Hepatocyte (in vitro differentiated cells): Measurements from ENCODE around the gene ETV5. TPM values are rescaled to one million over a fixed set of nuclear protein-coding genes. Genes with fewer than 3 reads are reported as not detected.

Experiments used
- DNase-seq: peaks from one replicate; pipeline ENCODE4 v3.0.0-alpha.2; 2016; ENCODE audit warnings: low spot score
- H2AFZ ChIP-seq: fragments of 200-600 bp; sonication (generic); 2 replicates; pipeline ENCODE4 v1.6.0; 2016; ENCODE audit warnings: antibody characterized with exemption, mild to moderate bottlenecking
- H3K27ac ChIP-seq: fragments of 200-600 bp; sonication (generic); 2 replicates; pipeline ENCODE4 v1.5.1; 2016; ENCODE audit warnings: mild to moderate bottlenecking
- H3K27me3 ChIP-seq: fragments of 200-600 bp; sonication (generic); 2 replicates; pipeline ENCODE4 v1.6.1; 2016
- H3K36me3 ChIP-seq: fragments of 200-600 bp; sonication (generic); replicated peaks from 2 replicates; pipeline ENCODE4 v1.5.1; 2016; ENCODE audit warnings: low read depth; ENCODE audit not compliant: insufficient read depth
- H3K4me1 ChIP-seq: fragments of 200-600 bp; sonication (generic); 2 replicates; pipeline ENCODE4 v1.5.1; 2016; ENCODE audit warnings: mild to moderate bottlenecking, moderate library complexity; ENCODE audit not compliant: insufficient read depth
- H3K4me2 ChIP-seq: fragments of 200-600 bp; sonication (generic); 2 replicates; pipeline ENCODE4 v1.6.0; 2016
- H3K4me3 ChIP-seq: fragments of 200-600 bp; sonication (generic); 2 replicates; pipeline ENCODE4 v1.5.1; 2016; ENCODE audit warnings: mild to moderate bottlenecking
- H3K79me2 ChIP-seq: fragments of 200-600 bp; sonication (generic); 2 replicates; pipeline ENCODE4 v1.6.0; 2017; ENCODE audit warnings: mild to moderate bottlenecking
- H3K9me2 ChIP-seq: fragments of 200-600 bp; sonication (generic); replicated peaks from 2 replicates; pipeline ENCODE4 v1.6.0; 2017; ENCODE audit warnings: mild to moderate bottlenecking; ENCODE audit not compliant: insufficient read depth
- H3K9me3 ChIP-seq: fragments of 200-600 bp; sonication (generic); 2 replicates; pipeline ENCODE4 v1.5.1; 2016; ENCODE audit warnings: low read depth, mild to moderate bottlenecking
- H4K20me1 ChIP-seq: fragments of 200-600 bp; sonication (generic); 2 replicates; pipeline ENCODE4 v1.6.0; 2016; ENCODE audit warnings: mild to moderate bottlenecking; ENCODE audit not compliant: insufficient read depth, poor library complexity, severe bottlenecking
- EZH2 ChIP-seq: fragments of 200-600 bp; sonication (generic); IDR thresholded peaks from 2 replicates; pipeline ENCODE4 v1.6.1; 2016; ENCODE audit warnings: antibody characterized with exemption, mild to moderate bottlenecking, borderline replicate concordance
- EZH2phosphoT487 ChIP-seq: fragments of 200-600 bp; sonication (generic); IDR thresholded peaks from one replicate; pipeline ENCODE4 v1.6.1; 2018; ENCODE audit warnings: antibody characterized with exemption, mild to moderate bottlenecking, low read depth, moderate library complexity; ENCODE audit not compliant: unreplicated experiment, severe bottlenecking
- WGBS: methylation state at CpG from one replicate; pipeline ENCODE4 v1.1.6; 2016; ENCODE audit warnings: low lambda C conversion rate; ENCODE audit errors: missing lambda C conversion rate; 5-methylcytosine and 5-hydroxymethylcytosine counted together
- polyA plus RNA-seq: library from polyadenylated mRNA; unstranded; fragments of >200 nt; fragmentation: Nextera tagmentation; extraction: Ambion mirVana; gene quantifications from 2 replicates; pipeline ENCODE4 v1.2.1, GENCODE V29; 2016
- total RNA-seq: library from RNA; depleted of rRNA; stranded (reverse); fragments of >200 nt; gene quantifications from 2 replicates; pipeline ENCODE4 v1.2.3, GENCODE V29; 2014
- TF ChIP-seq, protein P1 (sequence below): fragments of 200-600 bp; sonication (generic); IDR thresholded peaks from 2 replicates; pipeline ENCODE4 v1.5.1; 2016; ENCODE audit warnings: antibody characterized with exemption, mild to moderate bottlenecking; ENCODE audit not compliant: poor library complexity

The ETV5 gene
- total and polyA plus RNA-seq, 2 experiments from 2014 or later = 12.2 to 15.0 TPM

DNA sequence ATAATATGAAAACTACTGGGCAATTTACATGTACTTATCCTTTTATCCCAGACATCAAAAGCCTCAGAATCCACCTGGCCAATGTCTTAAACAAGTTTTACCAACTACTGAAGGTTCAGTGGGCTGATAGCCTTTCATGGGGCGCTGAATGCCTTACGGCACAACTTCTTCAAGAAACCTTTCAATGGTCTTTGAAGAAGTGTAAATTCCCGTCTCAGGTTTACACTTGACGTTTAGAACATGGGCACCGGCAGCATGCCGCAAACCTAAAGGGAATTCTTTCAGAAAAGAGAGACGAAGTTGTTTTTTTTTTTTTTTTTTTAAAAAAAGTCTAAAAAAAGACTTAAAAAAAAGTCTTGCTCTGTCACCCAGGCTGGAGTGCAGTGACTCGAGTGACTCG, 39.7 kb downstream of the ETV5 start:
- DNase-seq = no peak
- 81% methylated on average over 9 of the region's 9 CpGs for WGBS
- H3K4me3 ChIP-seq = no peak overlapping the region
- no peaks in the 10 kb centered on the region for H3K36me3 ChIP-seq
- H3K4me1 ChIP-seq = peaks cover 6% of the 10 kb centered on the region
- no peak for TF ChIP-seq EZH2
- TF ChIP-seq, protein P1, sequence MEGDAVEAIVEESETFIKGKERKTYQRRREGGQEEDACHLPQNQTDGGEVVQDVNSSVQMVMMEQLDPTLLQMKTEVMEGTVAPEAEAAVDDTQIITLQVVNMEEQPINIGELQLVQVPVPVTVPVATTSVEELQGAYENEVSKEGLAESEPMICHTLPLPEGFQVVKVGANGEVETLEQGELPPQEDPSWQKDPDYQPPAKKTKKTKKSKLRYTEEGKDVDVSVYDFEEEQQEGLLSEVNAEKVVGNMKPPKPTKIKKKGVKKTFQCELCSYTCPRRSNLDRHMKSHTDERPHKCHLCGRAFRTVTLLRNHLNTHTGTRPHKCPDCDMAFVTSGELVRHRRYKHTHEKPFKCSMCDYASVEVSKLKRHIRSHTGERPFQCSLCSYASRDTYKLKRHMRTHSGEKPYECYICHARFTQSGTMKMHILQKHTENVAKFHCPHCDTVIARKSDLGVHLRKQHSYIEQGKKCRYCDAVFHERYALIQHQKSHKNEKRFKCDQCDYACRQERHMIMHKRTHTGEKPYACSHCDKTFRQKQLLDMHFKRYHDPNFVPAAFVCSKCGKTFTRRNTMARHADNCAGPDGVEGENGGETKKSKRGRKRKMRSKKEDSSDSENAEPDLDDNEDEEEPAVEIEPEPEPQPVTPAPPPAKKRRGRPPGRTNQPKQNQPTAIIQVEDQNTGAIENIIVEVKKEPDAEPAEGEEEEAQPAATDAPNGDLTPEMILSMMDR = no peak
- no peak for TF ChIP-seq EZH2phosphoT487
- H3K9me3 ChIP-seq = no peaks in the 10 kb centered on the region
- H3K4me2 ChIP-seq = no peak overlapping the region
- no peak overlapping the region for H3K27ac ChIP-seq
- H2AFZ ChIP-seq = no peak overlapping the region
- no peaks in the 10 kb centered on the region for H3K79me2 ChIP-seq
- no peaks in the 10 kb centered on the region for H3K9me2 ChIP-seq
- H3K27me3 ChIP-seq = no peaks in the 10 kb centered on the region
- no peaks in the 10 kb centered on the region for H4K20me1 ChIP-seq

DNA sequence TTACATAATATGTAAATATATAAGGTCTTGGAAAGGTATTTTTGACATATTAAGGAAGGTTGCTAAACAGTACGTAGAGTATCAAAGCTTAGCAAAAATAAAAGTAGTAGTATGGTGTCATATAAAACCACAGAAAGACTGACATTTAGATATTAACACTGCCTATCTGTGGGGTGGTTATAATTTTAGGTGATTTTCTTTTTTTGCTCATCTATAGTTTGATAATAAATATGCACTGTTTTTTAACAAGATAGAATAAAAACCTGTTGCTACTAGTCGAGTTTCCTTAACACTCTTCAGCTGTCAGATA, 40.7 kb downstream of the ETV5 start:
- Histone ChIP-seq H2AFZ (no peak overlapping the region), H3K4me2 (no peak overlapping the region), H4K20me1 (no peaks in the 10 kb centered on the region), H3K27me3 (no peaks in the 10 kb centered on the region), H3K79me2 (no peaks in the 10 kb centered on the region), H3K36me3 (no peaks in the 10 kb centered on the region), H3K9me2 (no peaks in the 10 kb centered on the region), H3K27ac (no peak overlapping the region), H3K9me3 (no peaks in the 10 kb centered on the region), H3K4me3 (no peak overlapping the region), H3K4me1 (peaks cover 6% of the 10 kb centered on the region)
- WGBS = 66% methylated on average over 2 of the region's 2 CpGs
- no peak for DNase-seq
- TF ChIP-seq EZH2 = no peak
- no peak for TF ChIP-seq EZH2phosphoT487
- TF ChIP-seq, protein P1 = no peak

DNA sequence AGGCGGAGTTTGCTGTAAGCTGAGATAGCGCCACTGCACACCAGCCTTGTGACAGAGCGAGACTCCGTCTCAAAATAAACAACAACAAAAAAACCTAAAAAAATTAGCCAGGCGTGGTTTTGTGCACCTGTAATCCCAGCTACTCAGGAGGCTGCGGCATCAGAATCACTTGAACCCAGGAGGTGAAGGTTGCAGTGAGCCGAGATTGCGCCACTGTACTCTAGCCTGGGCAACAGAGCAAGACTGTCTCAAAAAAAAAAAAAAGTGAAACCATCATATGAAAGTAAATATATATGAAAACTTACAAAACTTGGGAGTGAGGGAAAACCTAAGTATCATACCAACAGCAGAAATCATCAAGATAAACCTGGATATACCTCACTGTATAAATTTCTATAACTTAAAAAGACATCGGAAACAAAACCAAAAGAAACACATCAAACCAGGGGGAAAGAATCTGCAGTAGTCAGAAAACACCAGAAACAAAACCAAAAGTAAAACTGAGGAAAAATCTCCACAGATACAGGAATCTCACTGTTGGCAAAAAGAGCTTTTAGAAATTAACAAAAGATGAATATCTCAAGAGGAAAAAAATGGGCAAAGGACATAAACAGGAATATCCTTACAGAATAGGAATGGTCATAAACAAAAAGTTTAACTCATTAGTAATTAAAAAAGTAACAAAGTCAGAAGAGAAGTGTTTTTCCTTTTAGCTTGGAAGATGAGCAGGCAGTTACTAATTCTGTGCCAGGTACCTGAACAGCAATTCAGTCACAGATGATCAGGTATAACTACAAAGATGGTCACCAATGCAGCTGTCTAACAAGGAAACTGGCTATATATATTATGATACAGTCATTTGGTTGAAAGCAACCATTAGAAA, 41.3 kb downstream of the ETV5 start:
- H2AFZ ChIP-seq = no peak overlapping the region
- no peak overlapping the region for H3K4me3 ChIP-seq
- no peaks in the 10 kb centered on the region for H4K20me1 ChIP-seq
- TF ChIP-seq EZH2phosphoT487 (no peak), EZH2 (no peak)
- TF ChIP-seq, protein P1 = no peak
- H3K9me3 ChIP-seq = no peaks in the 10 kb centered on the region
- no peaks in the 10 kb centered on the region for H3K36me3 ChIP-seq
- no peaks in the 10 kb centered on the region for H3K79me2 ChIP-seq
- no peak overlapping the region for H3K4me2 ChIP-seq
- peaks cover 6% of the 10 kb centered on the region for H3K4me1 ChIP-seq
- H3K27ac ChIP-seq = no peak overlapping the region
- H3K27me3 ChIP-seq = no peaks in the 10 kb centered on the region
- DNase-seq = no peak
- 98% methylated on average over 9 of the region's 9 CpGs for WGBS
- H3K9me2 ChIP-seq = no peaks in the 10 kb centered on the region
